GM19397 (cell line): ENCODE data around the gene SLC2A14.
"Not testable (repeated sequence)": the region's sequence is repeated elsewhere in the genome, so short reads cannot be mapped to it uniquely, and the experiment has no call there.

Experiments
- ATAC-seq: cut with Tn5 transposase; IDR thresholded peaks from one replicate; pipeline ENCODE4 v1.9.1; 2021; ENCODE audit warnings: mild to moderate bottlenecking, moderate library complexity; ENCODE audit not compliant: unreplicated experiment

Gene SLC2A14

DNA sequence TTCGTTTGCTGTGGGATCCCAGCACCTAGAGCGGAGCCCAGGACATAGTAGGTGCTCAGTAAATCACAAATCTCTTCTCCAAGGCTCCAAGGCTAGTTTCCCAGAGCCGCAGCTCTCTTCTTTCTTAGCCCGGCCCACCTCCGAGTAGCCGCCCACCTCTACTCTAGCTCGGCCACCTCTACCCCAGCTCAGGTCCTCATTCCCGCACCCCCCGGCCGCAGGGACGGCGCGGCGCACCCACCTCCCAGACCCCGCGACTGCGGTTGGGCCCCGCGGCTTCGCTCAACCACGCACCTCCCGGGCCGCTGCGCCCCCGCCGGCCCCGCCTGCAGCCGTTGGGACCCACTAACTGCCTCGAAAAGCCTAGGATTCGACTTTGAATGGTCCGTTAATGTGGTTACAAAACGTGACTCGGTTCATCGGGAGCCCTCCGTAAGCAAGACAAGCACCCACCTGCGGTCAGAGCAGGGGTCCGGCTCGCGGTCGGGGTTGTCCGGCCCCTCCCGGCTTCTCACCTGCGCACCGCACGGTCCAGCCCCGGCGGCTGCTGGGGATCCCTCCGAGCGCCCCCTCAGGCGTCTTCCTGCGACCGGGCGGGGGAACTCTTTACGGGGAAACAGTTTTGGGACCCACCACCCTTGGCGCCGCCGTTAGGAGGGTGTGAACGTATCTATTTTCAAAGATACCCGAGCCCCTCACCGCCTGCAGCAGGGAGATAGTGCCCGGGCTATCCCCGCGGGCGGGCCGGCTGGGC, at the start of gene SLC2A14:
SLC2A14 (minus strand) TSS at position 350 of the 754 bp plus-strand sequence. CDS start 3,035 bp downstream, outside the sequence.
- no peak for ATAC-seq

DNA sequence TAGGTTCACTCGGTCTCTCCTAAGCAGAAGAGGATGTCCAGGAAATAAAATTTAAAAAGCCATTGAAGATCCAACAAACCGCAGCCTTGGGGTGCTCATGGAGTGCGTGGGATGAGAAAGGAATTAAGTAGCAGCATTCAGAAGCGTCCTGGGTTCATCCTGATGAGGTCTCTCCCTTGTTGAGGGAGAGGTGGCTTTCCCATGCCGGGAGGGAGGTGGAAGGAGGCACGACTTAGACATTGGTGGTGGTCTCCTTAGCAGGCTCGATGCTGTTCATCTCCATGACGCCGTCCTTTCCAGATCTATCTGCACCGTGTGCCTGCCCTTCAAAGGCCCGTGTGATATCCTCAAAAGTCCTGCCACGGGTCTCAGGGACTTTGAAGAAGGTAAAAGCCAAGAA, 48.5 kb upstream of the SLC2A14 start:
- not testable (repeated sequence) for ATAC-seq

DNA sequence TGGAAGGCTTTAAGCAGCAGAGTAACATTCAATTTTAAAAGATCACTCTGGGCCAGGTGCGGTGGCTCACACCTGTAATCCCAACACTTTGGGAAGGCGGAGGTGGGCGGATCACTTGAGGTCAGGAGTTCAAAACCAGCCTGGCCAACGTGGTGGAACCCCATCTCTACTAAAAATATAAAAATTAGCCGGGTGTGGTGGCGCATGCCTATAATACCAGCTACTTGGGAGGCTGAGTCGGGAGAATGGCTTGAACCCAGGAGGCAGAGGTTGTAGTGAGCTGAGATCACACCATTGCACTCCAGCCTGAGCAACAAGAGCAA, 45.5 kb upstream of the SLC2A14 start:
- ATAC-seq = not testable (repeated sequence)

DNA sequence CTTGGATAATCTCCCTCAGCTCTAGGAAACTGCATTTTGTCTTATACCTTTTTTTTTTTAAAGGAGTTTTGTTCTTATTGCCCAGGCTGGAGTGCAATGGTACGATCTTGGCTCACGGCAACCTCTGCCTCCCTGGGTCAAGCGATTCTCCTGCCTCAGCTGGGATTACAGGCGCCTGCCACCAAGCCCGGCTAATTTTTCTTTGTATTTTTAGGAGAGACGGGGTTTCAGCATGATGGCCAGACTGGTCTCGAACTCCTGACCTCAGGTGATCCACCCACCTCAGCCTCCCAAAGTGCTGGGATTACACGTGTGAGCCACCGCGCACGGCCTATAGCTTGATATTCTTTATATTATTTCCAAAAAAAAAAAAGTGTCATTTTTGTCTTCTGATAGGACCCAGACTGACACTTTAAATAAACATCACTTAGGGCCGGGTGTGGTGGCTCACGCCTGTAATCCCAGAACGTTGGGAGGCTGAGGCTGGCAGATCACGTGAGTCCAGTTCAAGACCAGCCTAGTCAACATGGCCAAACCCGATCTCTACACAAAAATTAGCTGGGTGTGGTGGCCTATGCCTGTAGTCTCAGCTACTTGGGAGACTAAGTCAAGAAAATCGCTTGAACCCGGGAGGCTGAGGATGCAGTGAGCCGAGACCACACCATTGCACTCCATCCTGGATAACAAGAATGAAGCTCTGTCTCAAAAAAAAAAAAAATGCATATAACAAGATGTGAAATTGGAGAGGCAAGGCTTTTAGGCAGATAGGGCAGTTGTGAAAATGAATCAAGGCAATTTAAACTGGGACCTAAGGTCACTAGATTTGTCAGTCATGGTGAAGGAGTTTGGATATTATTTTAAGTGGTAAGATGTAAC, 44.9 kb upstream of the SLC2A14 start:
- no peak for ATAC-seq

DNA sequence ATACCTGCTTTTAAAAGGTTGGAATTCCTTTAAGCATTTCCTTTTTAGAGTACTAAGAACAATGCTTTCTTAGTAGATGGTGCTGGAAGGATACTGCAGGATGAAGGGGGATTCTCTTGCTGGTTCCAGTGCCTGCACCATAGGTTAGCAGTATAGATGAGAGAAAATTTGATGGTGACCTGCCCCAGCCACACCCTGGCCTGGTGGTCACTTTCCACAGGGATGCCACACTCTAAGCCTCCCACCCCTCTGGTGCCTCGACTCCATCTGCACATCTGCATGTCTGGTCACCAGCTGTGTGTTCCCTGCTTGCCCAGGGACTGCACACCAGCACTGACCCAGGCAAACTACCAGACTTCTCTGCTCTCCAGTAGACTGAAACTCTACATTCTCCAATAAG, 44.2 kb upstream of the SLC2A14 start:
- ATAC-seq = no peak

DNA sequence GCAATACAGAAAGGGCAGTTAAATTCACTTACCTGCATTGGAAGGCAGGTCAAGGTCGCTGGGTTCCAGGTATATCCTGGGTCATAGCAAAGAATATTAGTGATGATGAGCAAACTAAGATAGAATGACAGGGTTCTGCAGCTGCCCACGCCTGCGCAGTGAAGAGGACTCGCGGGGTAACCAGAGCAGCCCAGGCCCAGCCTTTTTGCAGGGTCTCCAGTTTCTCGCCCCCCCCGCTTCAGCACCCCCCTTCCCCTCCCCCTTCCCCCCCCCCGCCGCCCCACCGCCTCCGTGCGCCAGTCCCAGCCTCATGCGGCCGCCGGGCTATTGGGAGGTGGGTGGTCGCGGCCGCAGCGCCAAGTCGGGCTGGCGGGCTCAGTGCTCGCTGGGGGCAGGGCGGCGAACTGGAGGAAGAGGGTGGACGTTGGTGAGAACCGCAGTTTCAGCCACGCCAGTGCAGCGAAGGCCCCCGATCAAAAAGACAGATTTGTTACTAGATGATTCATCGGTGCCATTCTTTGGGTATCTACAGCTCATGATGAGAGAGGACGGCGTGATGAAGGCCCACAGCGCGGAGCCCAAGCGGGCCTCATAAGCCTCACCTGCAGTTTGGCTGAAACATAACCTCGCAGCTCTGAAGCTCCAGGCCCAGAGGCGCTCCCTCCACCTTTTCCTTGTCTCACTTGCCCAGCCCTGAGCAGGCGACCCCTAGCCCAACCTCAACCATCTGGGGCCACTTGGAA, 43.1 kb upstream of the SLC2A14 start:
- ATAC-seq = no peak

DNA sequence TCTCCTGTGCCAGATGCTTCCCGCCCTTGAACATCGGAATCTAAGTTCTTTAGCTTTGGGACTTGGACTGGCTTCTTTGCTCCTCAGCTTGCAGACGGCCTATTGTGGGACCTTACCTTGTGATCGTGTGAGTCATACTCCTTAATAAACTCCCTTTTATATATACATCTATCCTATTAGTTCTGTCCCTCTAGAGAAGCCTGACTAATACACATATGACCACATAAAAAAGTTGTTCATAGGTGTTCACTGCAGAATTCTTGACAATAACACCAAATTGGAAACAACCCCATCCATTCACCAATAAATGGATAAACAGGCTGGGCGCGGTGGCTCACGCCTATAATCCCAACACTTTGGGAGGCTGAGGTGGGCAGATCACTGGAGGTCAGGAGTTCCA, 37.4 kb upstream of the SLC2A14 start:
- not testable (repeated sequence) for ATAC-seq

DNA sequence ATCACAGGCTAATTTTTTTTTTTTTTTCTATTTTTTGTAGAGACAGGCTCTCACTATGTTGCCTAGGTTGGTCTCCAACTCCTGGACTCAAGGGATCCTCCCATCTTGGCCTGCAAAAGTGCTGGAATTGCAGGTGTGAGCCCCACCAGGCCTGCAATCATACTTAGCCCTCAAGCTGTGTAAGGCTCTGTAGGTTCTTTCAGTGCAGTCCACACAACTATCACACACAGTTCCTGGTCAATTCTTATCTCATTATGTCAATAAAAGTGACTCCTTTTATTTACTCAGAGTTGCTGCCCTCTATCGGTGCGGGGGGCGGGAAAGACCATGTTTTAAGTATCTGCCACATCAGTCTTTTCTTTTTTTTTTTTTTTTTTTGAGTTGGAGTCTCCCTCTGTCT, 34.3 kb upstream of the SLC2A14 start:
- ATAC-seq = no peak

DNA sequence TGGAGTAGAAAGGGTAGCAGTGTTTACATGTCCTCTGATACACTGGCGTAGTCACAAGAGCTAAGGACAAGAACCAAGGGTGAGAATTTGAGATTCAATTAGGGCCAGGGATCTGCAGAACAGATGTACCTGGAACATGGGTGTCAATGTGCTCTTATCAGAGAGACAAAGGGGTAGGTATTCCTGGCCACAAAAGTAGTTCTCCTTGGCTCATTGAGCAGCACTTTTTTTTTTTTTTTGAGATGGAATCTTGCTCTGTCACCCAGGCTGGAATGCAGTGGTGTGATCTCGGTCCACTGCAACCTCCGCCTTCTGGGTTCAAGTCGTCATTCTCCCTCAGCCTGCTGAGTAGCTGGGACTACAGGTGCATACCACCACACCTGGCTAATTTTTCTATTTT, 33.6 kb upstream of the SLC2A14 start:
- ATAC-seq = not testable (repeated sequence)

DNA sequence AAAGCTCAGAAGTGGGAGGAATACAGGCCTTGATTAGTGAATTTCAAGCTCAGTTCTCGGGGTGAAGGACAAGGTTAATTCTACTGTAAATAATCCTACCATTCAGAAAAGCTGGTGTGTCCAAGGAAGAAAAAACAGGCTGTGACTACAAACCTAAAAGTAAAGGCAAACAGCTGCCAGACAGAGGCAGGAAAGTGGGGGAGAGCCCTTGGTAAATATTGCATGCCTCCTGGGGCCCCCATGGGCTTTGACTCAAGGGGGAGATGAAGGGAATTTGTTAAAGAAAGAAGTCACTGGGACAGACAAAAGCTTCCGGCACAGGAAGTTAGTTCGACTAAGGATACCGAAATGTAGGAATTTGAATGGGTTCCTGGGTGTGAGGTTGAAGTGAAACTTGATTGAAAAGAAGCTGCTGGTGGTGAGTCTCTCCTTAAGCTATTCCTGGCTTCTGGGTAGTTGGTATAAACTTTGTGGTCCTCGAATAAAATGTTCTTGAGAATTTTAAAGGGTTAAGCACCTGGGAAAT, 32.9 kb upstream of the SLC2A14 start:
- ATAC-seq = not testable (repeated sequence)

DNA sequence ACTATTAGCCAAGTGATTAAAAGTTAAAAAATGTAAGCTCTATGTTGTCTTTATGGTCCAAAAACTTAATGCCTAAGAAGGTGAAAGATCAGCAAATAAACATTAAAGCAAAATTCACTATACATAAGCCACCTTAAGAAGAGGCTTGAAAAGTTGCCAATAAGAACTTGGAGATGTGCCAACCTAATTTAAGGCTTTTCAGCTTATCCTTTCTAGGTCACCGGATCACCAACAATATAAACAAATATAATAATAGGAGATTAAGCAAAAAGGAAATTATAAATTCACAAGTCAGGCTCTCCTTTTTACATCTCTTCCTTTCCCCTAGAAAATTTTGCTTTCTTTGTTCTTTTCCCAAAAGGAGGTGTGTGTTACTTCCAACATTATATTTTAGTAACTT, 32.4 kb upstream of the SLC2A14 start:
- no peak for ATAC-seq

DNA sequence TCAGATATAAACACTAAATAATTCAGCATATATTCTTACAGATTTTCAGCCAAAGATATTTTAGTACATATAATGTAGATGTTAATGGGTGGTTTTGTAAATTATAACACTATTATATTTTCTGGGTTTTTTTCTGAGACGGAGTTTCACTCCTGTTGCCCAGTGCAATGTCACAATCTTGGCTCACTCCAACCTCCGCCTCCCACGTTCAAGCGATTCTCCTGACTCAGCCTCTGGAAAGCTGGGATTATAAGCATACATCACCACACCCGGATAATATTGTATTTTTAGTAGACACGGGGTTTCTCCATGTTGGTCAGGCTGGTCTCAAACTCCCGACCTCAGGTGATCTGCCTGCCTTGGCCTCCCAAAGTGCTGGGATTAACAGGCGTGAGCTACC, 29.7 kb upstream of the SLC2A14 start:
- ATAC-seq = not testable (repeated sequence)

DNA sequence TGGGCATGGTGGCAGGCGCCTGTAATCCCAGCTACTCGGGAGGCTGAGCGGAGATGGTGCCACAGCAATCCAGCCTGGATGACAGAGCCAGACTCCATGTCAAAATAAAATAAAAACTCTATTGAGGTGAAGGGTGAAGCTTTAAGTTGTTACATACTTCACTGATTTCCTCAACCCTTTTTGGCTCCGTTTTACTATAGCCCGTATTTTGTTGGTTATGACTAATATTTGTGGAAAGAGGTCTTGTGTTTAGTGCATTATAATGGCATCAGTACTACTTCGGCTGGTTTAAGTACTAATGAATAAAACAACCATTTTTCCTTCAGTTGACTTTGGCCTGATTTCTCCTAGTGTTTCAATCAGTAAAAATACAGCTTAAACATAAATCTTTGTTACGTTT, 27.0 kb upstream of the SLC2A14 start:
- no peak for ATAC-seq

DNA sequence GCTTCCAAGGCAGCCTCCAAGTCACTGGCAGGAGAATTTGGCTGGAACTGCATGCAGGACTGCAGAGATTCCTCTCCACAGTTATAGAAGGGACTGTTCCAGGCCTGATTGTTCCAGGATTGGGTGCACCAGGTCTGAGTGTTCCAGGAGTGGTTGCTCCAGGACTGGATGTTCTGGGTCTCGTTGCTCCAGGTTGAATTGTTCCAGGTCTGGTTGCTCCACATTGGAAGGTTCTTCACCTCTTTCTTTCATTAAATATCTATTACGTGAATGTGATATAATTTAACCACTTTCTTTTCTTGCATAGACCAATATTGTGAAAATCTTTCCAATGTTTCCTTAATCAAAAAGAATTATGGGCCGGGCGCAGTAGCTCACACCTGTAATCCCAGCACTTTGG, 24.0 kb upstream of the SLC2A14 start:
- not testable (repeated sequence) for ATAC-seq

DNA sequence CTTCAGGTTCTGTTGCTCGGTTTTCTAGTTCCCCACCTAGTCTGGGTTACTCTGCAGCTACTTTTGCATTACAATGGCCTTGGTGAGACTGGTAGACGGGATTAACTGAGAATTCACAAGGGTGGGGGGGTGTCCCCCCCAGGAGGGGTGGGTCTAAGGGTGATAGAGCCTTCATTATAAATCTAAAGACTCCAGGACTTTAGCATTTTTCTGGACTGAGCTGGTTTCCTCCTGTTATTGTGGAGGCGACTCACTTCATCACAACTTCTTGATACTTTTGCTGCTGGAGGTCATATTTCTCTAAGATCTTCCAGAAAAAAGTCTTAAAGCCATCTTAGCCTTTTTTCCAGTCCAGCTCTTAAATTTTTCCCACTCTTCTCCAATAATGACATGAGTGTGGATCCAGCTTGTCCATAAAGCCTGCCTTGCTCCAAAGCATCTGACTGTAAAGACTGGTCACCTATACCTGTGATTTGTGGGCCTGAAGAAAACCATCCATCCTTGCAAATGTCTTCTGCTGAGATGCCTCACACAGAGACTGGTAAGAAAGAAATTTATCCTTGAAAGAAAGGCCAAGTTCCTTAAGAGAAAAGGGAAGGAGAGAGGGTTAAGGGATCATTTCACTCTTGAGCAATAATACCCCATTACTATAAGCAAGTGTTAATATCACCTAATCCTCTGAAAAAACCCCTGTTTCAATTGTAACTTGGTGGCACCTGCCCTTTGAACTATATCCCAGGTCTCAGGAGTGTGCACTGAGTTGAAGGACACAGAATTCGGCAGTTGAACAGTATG, 19.7 kb upstream of the SLC2A14 start:
- ATAC-seq = no peak

DNA sequence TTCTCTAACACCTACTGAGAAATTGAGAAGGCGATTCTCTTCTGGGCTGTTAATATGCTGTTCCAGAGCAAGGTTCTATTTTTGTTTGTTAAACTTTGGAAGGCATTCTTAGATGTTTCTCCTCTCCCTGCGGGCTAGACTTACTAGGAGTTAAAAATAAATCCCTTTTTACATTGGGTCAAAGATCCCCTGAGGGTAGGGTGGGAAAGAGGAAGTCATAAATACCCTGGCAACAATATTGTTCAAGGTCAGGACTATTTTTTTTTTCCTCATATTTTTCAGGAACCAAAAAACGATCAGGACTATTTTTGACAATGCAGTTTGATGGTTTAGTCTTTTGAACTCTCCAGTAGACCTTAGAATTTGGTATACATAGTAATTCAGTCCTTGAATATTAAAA, 12.0 kb upstream of the SLC2A14 start:
- ATAC-seq = no peak

DNA sequence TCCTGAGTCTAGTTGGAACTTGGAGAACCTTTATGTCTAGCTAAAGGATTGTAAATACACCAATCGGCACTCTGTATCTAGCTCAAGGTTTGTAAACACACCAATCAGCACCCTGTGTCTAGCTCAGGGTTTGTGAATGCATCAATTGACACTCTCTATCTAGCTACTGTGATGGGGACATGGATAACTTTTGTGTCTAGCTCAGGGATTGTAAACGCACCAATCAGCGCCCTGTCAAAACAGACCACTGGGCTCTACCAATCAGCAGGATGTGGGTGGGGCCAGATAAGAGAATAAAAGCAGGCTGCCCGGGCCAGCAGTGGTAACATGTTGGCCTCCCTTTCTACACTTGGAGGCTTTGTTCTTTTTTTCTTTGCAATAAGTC, 9.0 kb upstream of the SLC2A14 start:
- ATAC-seq = not testable (repeated sequence)

DNA sequence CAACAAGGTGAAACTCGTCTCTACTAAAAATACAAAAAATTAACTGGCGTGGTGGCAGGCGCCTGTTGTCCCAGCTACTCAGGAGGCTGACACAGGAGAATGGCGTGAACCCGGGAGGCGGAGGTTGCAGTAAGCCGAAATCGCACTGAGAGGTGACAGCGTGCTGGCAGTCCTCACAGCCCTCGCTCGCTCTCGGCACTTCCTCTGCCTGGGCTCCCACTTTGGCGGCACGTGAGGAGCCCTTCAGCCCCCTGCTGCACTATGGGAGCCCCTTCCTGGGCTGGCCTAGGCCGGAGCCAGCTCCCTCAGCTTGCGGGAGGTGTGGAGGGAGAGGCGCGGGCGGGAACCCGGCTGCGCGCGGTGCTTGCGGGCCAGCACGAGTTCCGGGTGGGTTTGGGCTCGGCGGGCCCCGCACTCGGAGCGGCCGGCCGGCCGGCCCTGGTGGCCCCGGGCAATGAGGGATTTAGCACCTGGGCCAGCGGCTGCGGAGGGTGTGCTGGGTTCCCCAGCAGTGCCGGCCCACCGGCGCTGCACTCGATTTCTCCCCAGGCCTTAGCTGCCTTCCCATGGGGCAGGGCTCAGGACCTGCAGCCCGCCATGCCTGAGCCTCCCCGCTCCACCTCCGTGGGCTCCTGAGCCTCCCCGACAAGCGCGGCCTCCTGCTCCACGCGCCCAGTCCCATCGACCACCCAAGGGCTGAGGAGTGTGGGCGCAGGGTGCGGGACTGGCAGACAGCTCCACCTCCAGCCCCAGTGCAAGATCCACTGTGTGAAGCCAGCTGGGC, 8.4 kb upstream of the SLC2A14 start:
- not testable (repeated sequence) for ATAC-seq

DNA sequence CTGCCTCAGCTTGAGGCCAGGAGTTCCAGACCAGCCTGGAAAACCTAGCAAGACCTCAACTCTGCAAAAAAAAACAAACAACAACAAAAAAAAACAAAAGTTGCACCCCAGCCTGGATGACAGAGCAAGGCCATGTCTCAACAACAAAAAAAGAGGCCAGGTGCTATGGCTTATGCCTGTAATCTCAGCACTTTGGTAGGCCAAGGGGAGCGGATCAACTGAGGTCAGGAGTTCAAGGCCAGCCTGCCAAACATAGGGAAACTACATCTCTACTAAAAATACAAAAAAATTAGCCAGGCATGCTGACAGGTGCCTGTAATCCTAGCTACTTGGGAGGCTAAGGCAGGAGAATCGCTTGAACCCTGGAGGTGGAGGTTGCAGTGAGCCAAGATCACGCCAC, 6.5 kb upstream of the SLC2A14 start:
- ATAC-seq = no peak

DNA sequence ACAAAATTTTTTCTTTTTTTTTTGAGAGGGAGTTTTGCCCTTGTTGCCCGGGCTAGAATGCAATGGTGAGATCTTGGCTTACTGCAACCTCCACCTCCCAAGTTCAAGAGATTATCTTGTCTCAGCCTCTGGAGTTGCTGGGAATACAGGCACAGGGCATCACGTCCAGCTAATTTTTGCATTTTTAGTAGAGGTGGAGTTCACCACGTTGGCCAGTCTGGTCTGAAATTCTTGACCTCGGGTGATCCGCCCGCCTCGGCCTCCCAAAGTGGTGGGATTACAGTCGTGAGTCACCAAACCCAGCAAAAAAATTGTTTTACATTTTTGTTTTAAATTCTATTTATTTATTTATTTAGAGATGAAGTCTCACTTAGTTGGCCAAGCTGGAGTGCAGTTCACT, 4.7 kb upstream of the SLC2A14 start:
- no peak for ATAC-seq
